GM12872 (cell line): ENCODE data around the gene USP3.

Experiments used
- TF ChIP-seq, protein P1 (sequence below): IDR thresholded peaks from 3 replicates; pipeline ENCODE4 v1.5.1; 2011; ENCODE audit warnings: low read depth, mild to moderate bottlenecking, low read length, moderate library complexity; ENCODE audit not compliant: insufficient read depth

USP3 gene

GRCh38 chr15:63500265-63501250, 3.8 kb upstream of the USP3 start:
- TF ChIP-seq, protein P1, sequence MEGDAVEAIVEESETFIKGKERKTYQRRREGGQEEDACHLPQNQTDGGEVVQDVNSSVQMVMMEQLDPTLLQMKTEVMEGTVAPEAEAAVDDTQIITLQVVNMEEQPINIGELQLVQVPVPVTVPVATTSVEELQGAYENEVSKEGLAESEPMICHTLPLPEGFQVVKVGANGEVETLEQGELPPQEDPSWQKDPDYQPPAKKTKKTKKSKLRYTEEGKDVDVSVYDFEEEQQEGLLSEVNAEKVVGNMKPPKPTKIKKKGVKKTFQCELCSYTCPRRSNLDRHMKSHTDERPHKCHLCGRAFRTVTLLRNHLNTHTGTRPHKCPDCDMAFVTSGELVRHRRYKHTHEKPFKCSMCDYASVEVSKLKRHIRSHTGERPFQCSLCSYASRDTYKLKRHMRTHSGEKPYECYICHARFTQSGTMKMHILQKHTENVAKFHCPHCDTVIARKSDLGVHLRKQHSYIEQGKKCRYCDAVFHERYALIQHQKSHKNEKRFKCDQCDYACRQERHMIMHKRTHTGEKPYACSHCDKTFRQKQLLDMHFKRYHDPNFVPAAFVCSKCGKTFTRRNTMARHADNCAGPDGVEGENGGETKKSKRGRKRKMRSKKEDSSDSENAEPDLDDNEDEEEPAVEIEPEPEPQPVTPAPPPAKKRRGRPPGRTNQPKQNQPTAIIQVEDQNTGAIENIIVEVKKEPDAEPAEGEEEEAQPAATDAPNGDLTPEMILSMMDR: no peak

DNA sequence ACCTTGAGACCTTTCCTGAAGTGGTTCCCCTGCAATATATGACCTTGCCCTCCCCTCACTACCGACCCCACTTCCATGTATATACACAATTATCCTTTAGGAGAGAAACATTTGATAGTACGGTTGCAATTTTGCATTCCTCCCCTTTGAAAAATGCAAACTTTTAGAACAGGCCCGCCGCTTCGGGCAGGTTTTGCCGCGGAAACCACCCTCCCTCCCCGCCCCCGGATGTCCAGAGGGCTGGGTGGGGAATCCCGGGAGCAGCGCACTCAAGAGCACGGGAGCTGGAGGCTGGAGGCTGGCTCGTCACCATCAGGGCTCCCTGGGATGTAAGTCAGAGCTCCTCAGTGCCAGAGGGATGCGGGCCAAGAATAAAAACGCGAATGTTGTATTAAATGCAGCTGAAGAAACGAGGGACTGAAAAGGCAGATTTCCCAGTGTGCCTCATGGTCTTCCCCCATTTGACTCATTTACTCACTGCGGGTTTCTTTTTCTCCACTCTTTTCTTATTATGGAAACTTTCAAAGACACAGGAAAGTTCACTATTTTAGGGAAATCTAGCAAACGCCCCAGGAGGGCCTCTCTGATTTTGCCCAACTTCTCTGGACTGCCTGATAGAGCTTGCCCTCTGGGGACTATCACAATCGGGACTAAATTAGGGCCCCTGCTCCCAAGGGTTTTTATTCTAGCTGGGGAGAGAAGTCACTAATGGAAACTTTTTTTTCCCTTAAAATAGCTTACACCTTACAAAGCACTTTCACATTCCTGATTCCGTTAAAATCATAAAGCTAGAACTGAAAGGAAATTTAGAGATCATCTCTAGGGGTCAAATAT, 2.9 kb upstream of the USP3 start:
- TF ChIP-seq, protein P1: no peak

DNA sequence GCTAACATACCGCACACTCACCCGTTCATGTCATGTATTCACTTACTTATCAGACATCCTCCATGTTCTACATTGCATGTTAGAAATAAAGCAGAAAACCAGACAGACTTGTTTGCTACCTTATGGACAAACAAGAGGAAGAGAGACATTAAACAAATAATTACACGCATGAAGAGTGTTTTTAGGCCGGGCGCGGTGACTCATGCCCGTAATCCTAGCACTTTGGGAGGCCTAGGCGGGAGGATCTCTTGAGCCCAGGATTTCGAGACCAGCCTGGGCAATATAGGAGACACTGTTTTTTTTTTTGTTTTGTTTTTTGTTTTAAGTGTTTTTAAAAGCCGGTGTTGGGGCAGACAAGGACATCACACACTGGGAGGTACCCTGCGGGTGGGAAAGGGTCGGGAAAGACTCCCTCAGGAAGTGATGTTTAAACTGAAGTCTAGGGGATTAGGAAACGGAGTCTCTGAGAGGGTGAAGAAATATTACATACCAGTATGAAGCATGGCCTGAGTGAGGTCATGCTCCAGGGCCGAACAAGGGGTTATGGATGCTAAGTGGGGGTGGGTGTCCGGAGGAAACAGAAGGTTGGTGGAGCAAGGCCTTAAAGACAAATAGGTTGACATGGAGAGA, 2.1 kb upstream of the USP3 start:
- TF ChIP-seq, protein P1: no peak

DNA sequence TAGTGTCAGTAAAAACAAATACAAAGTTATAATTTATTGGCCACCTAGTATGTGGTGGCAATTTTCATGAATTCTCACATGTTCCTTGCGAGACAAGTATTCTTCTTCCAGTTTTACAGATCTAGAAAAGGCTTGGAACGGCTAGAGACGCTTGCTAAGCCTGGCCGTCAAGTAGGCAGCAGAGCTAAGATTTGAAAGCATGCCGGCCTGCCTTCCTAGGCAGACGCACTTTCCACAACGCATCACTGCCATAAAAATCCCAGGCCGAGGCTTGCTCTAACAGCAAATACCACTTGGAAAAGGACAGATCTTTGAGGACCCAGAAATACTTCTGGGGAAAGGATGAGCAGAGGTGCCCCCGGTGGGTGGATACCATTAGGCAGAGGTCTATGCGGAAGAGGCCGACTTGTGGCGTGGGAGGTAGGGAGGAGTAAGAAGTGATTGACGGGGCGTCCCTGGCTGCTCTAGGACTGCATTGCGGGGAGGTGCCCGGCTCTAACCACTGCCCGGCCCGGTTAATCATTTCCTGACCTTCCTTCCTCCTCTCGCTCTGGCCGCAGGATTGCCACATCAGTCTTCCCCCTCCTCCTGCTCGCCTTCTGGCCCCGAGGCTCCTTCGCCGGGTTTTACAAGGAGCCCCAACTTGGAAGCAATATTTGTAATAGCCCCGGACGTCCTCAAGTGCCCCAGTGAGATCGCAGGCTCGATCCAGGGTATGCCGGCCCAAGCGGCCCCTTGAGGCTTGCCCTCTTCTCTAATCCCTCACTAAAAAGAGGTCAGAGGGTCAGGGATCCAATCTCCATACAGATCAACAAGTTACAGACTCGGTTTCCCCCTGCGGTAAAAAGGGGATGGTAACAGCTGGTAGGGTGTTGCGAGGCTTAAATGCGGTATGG, 1.3 kb upstream of the USP3 start:
- TF ChIP-seq, protein P1: 0 out of 3 replicates have a peak, but pooled peaks have one; percentile 11

GRCh38 chr15:63503739-63504246, 600 bp upstream of the USP3 start:
- TF ChIP-seq, protein P1: no peak

- TF ChIP-seq, protein P1: peak; percentile 36; the same call in 1 of the 3 replicates
Observed at GRCh38 chr15:63504979-63505841, 817 bp downstream of the USP3 start.
